ENCODE data around the gene BORCS5. TPM values are rescaled to one million over a fixed set of nuclear protein-coding genes. Genes with fewer than 3 reads are reported as not detected.

The BORCS5 gene
- total RNA-seq, 1 experiment from 2014 or later, result 17.7 TPM

DNA sequence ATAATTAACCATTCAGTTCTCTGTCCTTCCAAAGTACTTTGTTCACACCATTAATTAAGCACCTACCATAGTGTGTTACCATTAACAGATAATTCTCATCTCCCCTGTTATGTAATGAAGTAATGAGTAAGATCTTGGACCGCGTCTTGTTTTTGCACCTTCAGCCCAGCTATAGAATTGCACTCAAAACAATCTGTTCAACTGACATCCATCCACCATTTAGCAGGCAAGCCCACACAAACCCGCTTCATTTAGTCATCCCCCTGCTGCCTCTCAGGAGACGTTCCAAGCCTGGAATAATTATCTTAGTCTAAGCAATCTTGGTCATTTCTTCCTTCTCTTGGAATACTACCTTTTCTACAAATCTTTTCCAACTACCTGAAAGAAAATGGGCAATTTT is 131.4 kb downstream of the BORCS5 start:
- Histone ChIP-seq H3K4me1 (ENCODE audit: insufficient read depth, low read length, poor library complexity, severe bottlenecking) (no peaks in the 10 kb centered on the region), H3K9me3 (ENCODE audit: low read depth, low read length, poor library complexity, severe bottlenecking) (no peaks in the 10 kb centered on the region), H3K27me3 (replicated peaks; ENCODE audit: insufficient read depth, low read depth, low read length, poor library complexity) (no peaks in the 10 kb centered on the region), H3K27ac (ENCODE audit: low read depth, low read length, poor library complexity, severe bottlenecking) (no peak overlapping the region), H3K36me3 (ENCODE audit: insufficient read depth, low read length, poor library complexity, severe bottlenecking) (no peaks in the 10 kb centered on the region), H3K4me3 (ENCODE audit: low read depth, low read length, poor library complexity, severe bottlenecking) (no peak overlapping the region)
- DNase-seq (ENCODE audit: low spot score), result no peak
- no TSS peak for BruUV-seq (replicated peaks)
- CTCF ChIA-PET, result no interaction called here
- TF ChIP-seq EZH2 (IDR thresholded peaks at IDR 0.05; ENCODE audit: borderline replicate concordance, low read depth, low read length, poor library complexity, severe bottlenecking) (no peak), CTCF (conservative IDR thresholded peaks at IDR 0.05; ENCODE audit: low read depth, low read length) (no peak)
- POLR2A ChIA-PET (ENCODE audit: low non-redundant PET), result no interaction called here
- intact Hi-C loops (cut with micrococcal nuclease; ENCODE audit: unreplicated experiment), result no loop called here

DNA sequence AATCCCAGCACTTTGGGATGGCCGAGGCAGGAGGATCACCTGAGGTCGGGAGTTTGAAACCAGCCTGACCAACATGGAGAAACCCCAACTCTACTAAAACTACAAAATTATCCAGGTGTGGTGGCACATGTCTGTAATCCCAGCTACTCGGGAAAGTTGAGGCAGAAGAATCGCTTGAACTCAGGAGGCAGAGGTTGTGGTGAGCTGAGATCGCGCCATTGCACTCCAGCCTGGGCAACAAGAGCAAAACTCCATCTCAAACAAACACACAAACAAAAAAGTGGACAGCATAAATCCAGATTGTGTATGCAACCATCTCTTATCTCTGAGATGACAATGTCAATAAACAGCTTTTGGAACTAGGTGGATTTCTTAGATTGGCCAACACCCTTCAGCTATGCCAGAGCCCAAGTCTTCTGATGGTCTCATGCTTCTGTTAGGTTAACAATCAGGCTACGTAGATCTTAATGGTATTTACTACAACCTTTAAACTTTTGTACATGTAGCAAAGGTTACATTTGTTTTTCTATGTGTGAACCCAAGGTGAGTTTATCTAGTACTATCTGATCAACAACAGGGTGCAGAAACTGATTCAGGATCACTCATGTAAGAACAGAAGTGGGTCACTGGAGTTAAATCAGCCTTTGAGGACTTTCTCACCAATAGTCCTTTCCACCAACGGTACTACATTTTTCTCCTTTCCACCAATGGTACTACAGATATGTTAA is 132.1 kb downstream of the BORCS5 start:
- CTCF ChIA-PET, result no interaction called here
- H3K9me3 ChIP-seq (ENCODE audit: low read depth, low read length, poor library complexity, severe bottlenecking), result no peaks in the 10 kb centered on the region
- no peaks in the 10 kb centered on the region for H3K27me3 ChIP-seq (replicated peaks; ENCODE audit: insufficient read depth, low read depth, low read length, poor library complexity)
- H3K27ac ChIP-seq (ENCODE audit: low read depth, low read length, poor library complexity, severe bottlenecking), result no peak overlapping the region
- no peak overlapping the region for H3K4me3 ChIP-seq (ENCODE audit: low read depth, low read length, poor library complexity, severe bottlenecking)
- no TSS peak for BruUV-seq (replicated peaks)
- POLR2A ChIA-PET (ENCODE audit: low non-redundant PET), result no interaction called here
- no peaks in the 10 kb centered on the region for H3K36me3 ChIP-seq (ENCODE audit: insufficient read depth, low read length, poor library complexity, severe bottlenecking)
- intact Hi-C loops (cut with micrococcal nuclease; ENCODE audit: unreplicated experiment), result no loop called here
- no peak for DNase-seq (ENCODE audit: low spot score)
- no peak for TF ChIP-seq EZH2 (IDR thresholded peaks at IDR 0.05; ENCODE audit: borderline replicate concordance, low read depth, low read length, poor library complexity, severe bottlenecking)
- TF ChIP-seq CTCF (conservative IDR thresholded peaks at IDR 0.05; ENCODE audit: low read depth, low read length), result no peak
- no peaks in the 10 kb centered on the region for H3K4me1 ChIP-seq (ENCODE audit: insufficient read depth, low read length, poor library complexity, severe bottlenecking)

DNA sequence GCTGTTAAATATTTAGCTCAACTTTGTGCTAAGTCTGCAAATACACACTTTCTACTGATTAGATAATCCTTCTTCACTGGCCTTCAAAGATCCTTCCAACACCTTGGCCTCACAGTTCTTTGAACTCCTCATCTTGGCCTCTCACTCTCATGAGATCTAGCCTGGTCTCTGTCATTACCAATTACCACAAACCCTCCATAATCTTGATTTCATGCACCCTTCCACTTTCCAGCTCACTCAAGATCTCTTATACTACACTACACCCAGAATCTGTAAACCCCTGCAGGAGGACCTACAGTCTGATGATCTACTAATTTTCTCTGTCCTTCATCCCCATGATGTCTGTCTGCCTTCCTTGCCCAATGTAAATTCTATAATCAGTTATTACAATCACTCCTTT is 134.7 kb downstream of the BORCS5 start:
- no peak for TF ChIP-seq EZH2 (IDR thresholded peaks at IDR 0.05; ENCODE audit: borderline replicate concordance, low read depth, low read length, poor library complexity, severe bottlenecking)
- TF ChIP-seq CTCF (conservative IDR thresholded peaks at IDR 0.05; ENCODE audit: low read depth, low read length), result no peak
- no TSS peak for BruUV-seq (replicated peaks)
- intact Hi-C loops (cut with micrococcal nuclease; ENCODE audit: unreplicated experiment), result no loop called here
- no peak for DNase-seq (ENCODE audit: low spot score)
- no peaks in the 10 kb centered on the region for H3K4me1 ChIP-seq (ENCODE audit: insufficient read depth, low read length, poor library complexity, severe bottlenecking)
- no peaks in the 10 kb centered on the region for H3K9me3 ChIP-seq (ENCODE audit: low read depth, low read length, poor library complexity, severe bottlenecking)
- H3K4me3 ChIP-seq (ENCODE audit: low read depth, low read length, poor library complexity, severe bottlenecking), result no peak overlapping the region
- ChIA-PET POLR2A (ENCODE audit: low non-redundant PET) (no interaction called here), CTCF (no interaction called here)
- no peak overlapping the region for H3K27ac ChIP-seq (ENCODE audit: low read depth, low read length, poor library complexity, severe bottlenecking)
- H3K36me3 ChIP-seq (ENCODE audit: insufficient read depth, low read length, poor library complexity, severe bottlenecking), result no peaks in the 10 kb centered on the region
- no peaks in the 10 kb centered on the region for H3K27me3 ChIP-seq (replicated peaks; ENCODE audit: insufficient read depth, low read depth, low read length, poor library complexity)

Measured in A673 (cell line).